ENCODE data around the gene SIPA1L2.
"Not testable (repeated sequence)": the region's sequence is repeated elsewhere in the genome, so short reads cannot be mapped to it uniquely, and the experiment has no call there.

Gene SIPA1L2

GRCh38 chr1:232612836-232613235 is 17.1 kb downstream of the SIPA1L2 start:
- not testable (repeated sequence) for DNase-seq

GRCh38 chr1:232611834-232612233 is 18.1 kb downstream of the SIPA1L2 start:
- DNase-seq: no peak

- not testable (repeated sequence) for DNase-seq
Observed at GRCh38 chr1:232610902-232611745, 18.8 kb downstream of the SIPA1L2 start.

GRCh38 chr1:232610192-232610901 is 19.6 kb downstream of the SIPA1L2 start:
- DNase-seq: no peak

GRCh38 chr1:232608427-232608826 is 21.5 kb downstream of the SIPA1L2 start:
- no peak for DNase-seq

GRCh38 chr1:232602622-232603021 is 27.3 kb downstream of the SIPA1L2 start:
- no peak for DNase-seq

GRCh38 chr1:232600424-232601258 is 29.3 kb downstream of the SIPA1L2 start:
- peak; percentile 37 for DNase-seq

GRCh38 chr1:232599178-232600041 is 30.5 kb downstream of the SIPA1L2 start:
- DNase-seq: peak; percentile 78

- no peak for DNase-seq
Observed at GRCh38 chr1:232598837-232599177, 31.1 kb downstream of the SIPA1L2 start.

GRCh38 chr1:232598133-232598532 is 31.8 kb downstream of the SIPA1L2 start:
- no peak for DNase-seq

GRCh38 chr1:232597721-232598120 is 32.2 kb downstream of the SIPA1L2 start:
- DNase-seq: no peak

- DNase-seq: no peak
Observed at GRCh38 chr1:232596666-232597303, 33.1 kb downstream of the SIPA1L2 start.

GRCh38 chr1:232594768-232595698 is 34.9 kb downstream of the SIPA1L2 start:
- DNase-seq: no peak

- DNase-seq: no peak
Observed at GRCh38 chr1:232593717-232594502, 36.0 kb downstream of the SIPA1L2 start.

GRCh38 chr1:232591344-232591743 is 38.6 kb downstream of the SIPA1L2 start:
- no peak for DNase-seq

- DNase-seq: no peak
Observed at GRCh38 chr1:232590744-232591082, 39.2 kb downstream of the SIPA1L2 start.

- no peak for DNase-seq
Observed at GRCh38 chr1:232589812-232590743, 39.9 kb downstream of the SIPA1L2 start.

- no peak for DNase-seq
Observed at GRCh38 chr1:232589111-232589811, 40.7 kb downstream of the SIPA1L2 start.

Data from NCI-H510A treated with DMSO at 0.1 percent for 48 hours (cell line).